SK-N-SH (cell line): ENCODE data around the gene WDR27.

ENCODE experiments used
- TCF12 ChIP-seq: IDR thresholded peaks from 2 replicates; pipeline ENCODE4 v1.4.0; 2012
- USF2 ChIP-seq: fragments of 150-350 bp; IDR thresholded peaks from 2 replicates; pipeline ENCODE4 v1.6.1; 2017; ENCODE audit warnings: antibody characterized with exemption, low read length, low read depth, borderline replicate concordance

DNA sequence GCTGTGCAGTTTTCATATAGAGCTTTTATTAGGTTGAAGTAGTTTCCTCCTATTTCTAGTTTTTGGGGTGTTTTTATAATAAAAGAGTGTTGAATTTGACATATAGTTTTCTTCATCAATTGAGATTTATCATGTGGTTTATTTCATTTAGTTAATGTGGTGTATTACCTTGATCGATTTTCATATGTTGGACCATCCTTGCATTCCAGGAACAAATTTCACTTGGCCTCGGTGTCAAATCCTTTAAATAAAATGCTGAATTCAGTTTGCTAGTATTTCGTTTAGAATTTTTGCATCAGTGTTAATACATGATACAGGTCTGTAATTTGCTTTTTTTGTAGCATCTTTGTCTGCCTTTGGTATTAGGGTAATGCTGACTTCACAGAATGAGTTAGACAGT is 43.6 kb upstream of the WDR27 start:
- TF ChIP-seq TCF12 (no peak), USF2 (no peak)
